Measurements from ENCODE around the gene CYFIP1. TPM values are rescaled to one million over a fixed set of nuclear protein-coding genes. Genes with fewer than 3 reads are reported as not detected.

Gene CYFIP1
- total and polyA plus RNA-seq, 2 of the 8 experiments (the other 6 are each of a cell fraction or from before 2014, with no cell fraction given) = 38.6 to 81.7 TPM

GRCh38 chr15:22823495-22824128 lies 156.6 kb downstream of the CYFIP1 start:
- POLR2A ChIA-PET (ENCODE audit: partially characterized antibody) = interaction anchor here (5.3 kb wide), 1 partner anchor 14 kb away, joined by 24 read pairs; the partner anchor contains the start of gene NIPA2
- no peak overlapping the region for H3K14ac ChIP-seq (ENCODE audit: insufficient read length)
- H2AK5ac ChIP-seq (ENCODE audit: low read depth, low read length) = no peak overlapping the region
- no peaks in the 10 kb centered on the region; a peak in 2 of 7 replicates for H3K27me3 ChIP-seq (replicated peaks in 1 of 4; ENCODE audit: control insufficient read depth in 3 of 4, extremely low read depth in 1 of 4, insufficient read depth in 3 of 4, low read length in 3 of 4)
- H2BK20ac ChIP-seq (ENCODE audit: low read length) = no peak overlapping the region
- H4K5ac ChIP-seq (ENCODE audit: insufficient read length, low read depth, low read length) = no peak overlapping the region
- H2BK5ac ChIP-seq (ENCODE audit: low read depth, low read length) = no peak overlapping the region; the same call in 1 of the 2 replicates
- H3K18ac ChIP-seq (ENCODE audit: extremely low read depth, low read length) = no peak overlapping the region
- peaks cover 0 to 2% of the 10 kb centered on the region in 2 experiments for H4K20me1 ChIP-seq (replicated peaks in 1 of 2; ENCODE audit: control insufficient read depth in 1 of 2, insufficient read depth in 2 of 2, low read length in 2 of 2)
- no peak overlapping the region for H2BK120ac ChIP-seq (replicated peaks; ENCODE audit: low read depth, low read length)
- no peak overlapping the region for H3K4me2 ChIP-seq (ENCODE audit: insufficient read depth in 1 of 2, low read depth in 2 of 2, low read length in 2 of 2)
- no peaks in the 10 kb centered on the region for H3K79me2 ChIP-seq (ENCODE audit: control insufficient read depth in 1 of 2, insufficient read depth in 2 of 2, low read length in 2 of 2)
- H4K91ac ChIP-seq (replicated peaks; ENCODE audit: insufficient read length, low read length) = peak overlapping the region; percentile 31
- no peaks in the 10 kb centered on the region for H3K79me1 ChIP-seq (ENCODE audit: low read depth, low read length)
- CTCF ChIA-PET (ENCODE audit: partially characterized antibody) = no interaction called here
- no peaks in the 10 kb centered on the region for H3K23me2 ChIP-seq (ENCODE audit: low read depth, low read length)
- no peak overlapping the region for H4K8ac ChIP-seq (ENCODE audit: extremely low read depth, insufficient read depth, low read length)
- TF ChIP-seq, protein P1, sequence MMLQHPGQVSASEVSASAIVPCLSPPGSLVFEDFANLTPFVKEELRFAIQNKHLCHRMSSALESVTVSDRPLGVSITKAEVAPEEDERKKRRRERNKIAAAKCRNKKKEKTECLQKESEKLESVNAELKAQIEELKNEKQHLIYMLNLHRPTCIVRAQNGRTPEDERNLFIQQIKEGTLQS (IDR thresholded peaks at IDR 0.05; ENCODE audit: insufficient read depth, low read depth, low read length) = no peak
- TF ChIP-seq POU5F1 (IDR thresholded peaks at IDR 0.05; ENCODE audit: low read depth, low read length) (no peak), SUZ12 (IDR thresholded peaks at IDR 0.05; ENCODE audit: low read length) (no peak), YY1 (IDR thresholded peaks at IDR 0.05; ENCODE audit: low read depth, low read length) (no peak)
- no peak overlapping the region for H3K4me3 ChIP-seq (ENCODE audit: extremely low read depth in 1 of 4, insufficient read depth in 2 of 4, low read depth in 3 of 4, low read length in 4 of 4)
- FAIRE-seq = no peak
- no peak for DNase-seq (ENCODE audit: low read depth in 1 of 2, low spot score in 2 of 2)
- H3K36me3 ChIP-seq (ENCODE audit: control insufficient read depth in 2 of 4, insufficient read depth in 4 of 4, low read length in 3 of 4) = peaks cover 0 to 7% (median 2%) of the 10 kb centered on the region in 4 experiments; a peak in 3 of 8 replicates
- H3K9ac ChIP-seq (replicated peaks in 1 of 4; ENCODE audit: extremely low read depth in 1 of 4, low read depth in 3 of 4, low read length in 3 of 4) = no peak overlapping the region
- H2BK15ac ChIP-seq (ENCODE audit: low read length) = 0 out of 2 replicates have a peak overlapping the region, but pooled peaks have one; percentile 18
- no peak overlapping the region for H3K4ac ChIP-seq (replicated peaks; ENCODE audit: insufficient read length, low read depth, low read length)
- peak overlapping the region; percentile 51; the same call in 1 of the 2 replicates for H2BK12ac ChIP-seq (ENCODE audit: low read depth, low read length)
- H3K56ac ChIP-seq (replicated peaks; ENCODE audit: insufficient read length, low read depth, low read length) = no peak overlapping the region
- no peaks in the 10 kb centered on the region for H3K9me3 ChIP-seq (ENCODE audit: insufficient read depth in 2 of 2, low read depth in 1 of 2, low read length in 1 of 2)
- peaks cover 3 to 10% (median 8%) of the 10 kb centered on the region in 4 experiments for H3K4me1 ChIP-seq (replicated peaks in 1 of 4; ENCODE audit: control insufficient read depth in 3 of 4, insufficient read depth in 4 of 4, low read length in 3 of 4)
- H2AFZ ChIP-seq (ENCODE audit: low read length) = no peak overlapping the region
- WGBS, 2 experiments (ENCODE audit: extremely low coverage in 1 of 2, insufficient coverage in 1 of 2, insufficient read length in 1 of 2, insufficient replicate concordance in 2 of 2, low coverage in 1 of 2, low lambda C conversion rate in 2 of 2, missing lambda C conversion rate in 1 of 2) = 95% methylated on average over 26 of the region's 29 CpGs; no CpG with 5 or more reads in 1 of the 2 experiments
- no peak overlapping the region for H3K27ac ChIP-seq (ENCODE audit: low read depth, low read length)
- no peak overlapping the region for H3K23ac ChIP-seq (ENCODE audit: insufficient read length)

Data from H1 (cell line).